Measurements from ENCODE around the gene RNF11. TPM values are rescaled to one million over a fixed set of nuclear protein-coding genes. Genes with fewer than 3 reads are reported as not detected.

The RNF11 gene
- total RNA-seq, 1 experiment from 2014 or later: 55.8 TPM

- Mint-ChIP-seq H3K27ac (no peak overlapping the region), H3K9me3 (no peaks in the 10 kb centered on the region), H3K27me3 (ENCODE audit: low read depth) (no peaks in the 10 kb centered on the region), H3K4me1 (no peaks in the 10 kb centered on the region), H3K4me3 (no peak overlapping the region), H3K36me3 (ENCODE audit: insufficient read depth in 1 of 3, low read depth in 3 of 3) (no peaks in the 10 kb centered on the region)
- DNase-seq: no peak
- H3K27me3 ChIP-seq (ENCODE audit: insufficient read depth, low read length): no peaks in the 10 kb centered on the region
- H2AK5ac ChIP-seq (ENCODE audit: insufficient read length, low read length): no peak overlapping the region
- no peak overlapping the region for H2BK20ac ChIP-seq (ENCODE audit: low read depth, low read length, poor library complexity, severe bottlenecking)
- H3K4me1 ChIP-seq (ENCODE audit: insufficient read depth, low read length): no peaks in the 10 kb centered on the region
- H2BK12ac ChIP-seq (ENCODE audit: insufficient read length, low read depth, low read length): no peak overlapping the region
- H2BK120ac ChIP-seq (ENCODE audit: low read depth, low read length, poor library complexity, severe bottlenecking): no peak overlapping the region
- H2BK5ac ChIP-seq (ENCODE audit: insufficient read length, low read length): no peak overlapping the region
- no peak overlapping the region for H3K18ac ChIP-seq (ENCODE audit: insufficient read length, low read depth, low read length)
- no peak overlapping the region for H3T11ph ChIP-seq (ENCODE audit: low read length)
- no peak overlapping the region for H2BK15ac ChIP-seq (ENCODE audit: low read depth, low read length)
- H2AFZ ChIP-seq (ENCODE audit: low read length): no peak overlapping the region
- H3K56ac ChIP-seq (ENCODE audit: insufficient read length, low read depth, low read length): no peak overlapping the region
- no peak overlapping the region for H4K5ac ChIP-seq (ENCODE audit: insufficient read length, low read depth, low read length)
- H3K23me2 ChIP-seq (ENCODE audit: insufficient read length, low read depth, low read length, poor library complexity, severe bottlenecking): no peaks in the 10 kb centered on the region
- no peak overlapping the region for H3K4me2 ChIP-seq (ENCODE audit: insufficient read depth, insufficient read length, low read length)
- TF ChIP-seq, protein P1, sequence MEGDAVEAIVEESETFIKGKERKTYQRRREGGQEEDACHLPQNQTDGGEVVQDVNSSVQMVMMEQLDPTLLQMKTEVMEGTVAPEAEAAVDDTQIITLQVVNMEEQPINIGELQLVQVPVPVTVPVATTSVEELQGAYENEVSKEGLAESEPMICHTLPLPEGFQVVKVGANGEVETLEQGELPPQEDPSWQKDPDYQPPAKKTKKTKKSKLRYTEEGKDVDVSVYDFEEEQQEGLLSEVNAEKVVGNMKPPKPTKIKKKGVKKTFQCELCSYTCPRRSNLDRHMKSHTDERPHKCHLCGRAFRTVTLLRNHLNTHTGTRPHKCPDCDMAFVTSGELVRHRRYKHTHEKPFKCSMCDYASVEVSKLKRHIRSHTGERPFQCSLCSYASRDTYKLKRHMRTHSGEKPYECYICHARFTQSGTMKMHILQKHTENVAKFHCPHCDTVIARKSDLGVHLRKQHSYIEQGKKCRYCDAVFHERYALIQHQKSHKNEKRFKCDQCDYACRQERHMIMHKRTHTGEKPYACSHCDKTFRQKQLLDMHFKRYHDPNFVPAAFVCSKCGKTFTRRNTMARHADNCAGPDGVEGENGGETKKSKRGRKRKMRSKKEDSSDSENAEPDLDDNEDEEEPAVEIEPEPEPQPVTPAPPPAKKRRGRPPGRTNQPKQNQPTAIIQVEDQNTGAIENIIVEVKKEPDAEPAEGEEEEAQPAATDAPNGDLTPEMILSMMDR (conservative IDR thresholded peaks at IDR 0.05): no peak
- no peak overlapping the region for H3K14ac ChIP-seq (ENCODE audit: insufficient read depth, low read length)
- no peaks in the 10 kb centered on the region for H3K79me2 ChIP-seq (ENCODE audit: insufficient read depth, low read length)
- no peak overlapping the region for H3K9ac ChIP-seq (ENCODE audit: extremely low read depth, insufficient read length, low read length)
- no peaks in the 10 kb centered on the region for H3K79me1 ChIP-seq (ENCODE audit: insufficient read depth, low read depth, low read length, poor library complexity, severe bottlenecking)
- no peak overlapping the region for H4K8ac ChIP-seq (replicated peaks; ENCODE audit: insufficient read length, low read depth, low read length)
- H3K4ac ChIP-seq (ENCODE audit: low read depth, low read length): no peak overlapping the region
- no peak overlapping the region for H3K23ac ChIP-seq (ENCODE audit: insufficient read length, low read depth, low read length)
- no peak overlapping the region for H3K27ac ChIP-seq (ENCODE audit: insufficient read length, low read depth, low read length)
- H3K9me3 ChIP-seq (ENCODE audit: control insufficient read depth, low read depth, low read length): no peaks in the 10 kb centered on the region
- no peak overlapping the region for H4K91ac ChIP-seq (ENCODE audit: insufficient read length, low read depth, low read length)
- H4K20me1 ChIP-seq (ENCODE audit: control insufficient read depth, insufficient read depth, insufficient read length): no peaks in the 10 kb centered on the region
These were observed 42.5 kb upstream of the RNF11 start for GRCh38 chr1:51193564-51193963.

Measured in H9 (cell line).